Smooth muscle cell (in vitro differentiated cells): Measurements from ENCODE around the gene TCF3. TPM values are rescaled to one million over a fixed set of nuclear protein-coding genes. Genes with fewer than 3 reads are reported as not detected.

Experiments
- DNase-seq: peaks from one replicate; lab custom pipeline; 2025; ENCODE audit not compliant: unreplicated experiment; lab: John Stamatoyannopoulos, UW
- H2AFZ ChIP-seq: fragments of 200-600 bp; sonication (generic); 2 replicates; pipeline ENCODE4 v1.6.0; 2016; ENCODE audit warnings: antibody characterized with exemption, low read depth, mild to moderate bottlenecking
- H3F3A ChIP-seq: fragments of 200-600 bp; sonication (generic); 2 replicates; pipeline ENCODE4 v1.6.0; 2017; ENCODE audit warnings: antibody characterized with exemption, low read depth
- H3K27ac ChIP-seq: fragments of 200-600 bp; sonication (generic); 2 replicates; pipeline ENCODE4 v1.5.1; 2016; ENCODE audit warnings: low read depth, mild to moderate bottlenecking
- H3K27me3 ChIP-seq: fragments of 200-600 bp; sonication (generic); 2 replicates; pipeline ENCODE4 v1.6.1; 2016; ENCODE audit warnings: low read depth, mild to moderate bottlenecking
- H3K36me3 ChIP-seq: fragments of 200-600 bp; sonication (generic); 2 replicates; pipeline ENCODE4 v1.5.1; 2016; ENCODE audit warnings: low read depth
- H3K4me1 ChIP-seq: fragments of 200-600 bp; sonication (generic); 2 replicates; pipeline ENCODE4 v1.5.1; 2016; ENCODE audit warnings: low read depth
- H3K4me2 ChIP-seq: fragments of 200-600 bp; sonication (generic); 2 replicates; pipeline ENCODE4 v1.6.0; 2016; ENCODE audit warnings: mild to moderate bottlenecking
- H3K4me3 ChIP-seq: fragments of 200-600 bp; sonication (generic); 2 replicates; pipeline ENCODE4 v1.5.1; 2016; ENCODE audit warnings: mild to moderate bottlenecking
- H3K79me2 ChIP-seq: fragments of 200-600 bp; sonication (generic); 2 replicates; pipeline ENCODE4 v1.6.0; 2016; ENCODE audit warnings: low read depth, mild to moderate bottlenecking
- H3K9ac ChIP-seq: fragments of 200-600 bp; sonication (generic); 2 replicates; pipeline ENCODE4 v1.6.0; 2016; ENCODE audit warnings: low read depth
- H3K9me3 ChIP-seq: fragments of 200-600 bp; sonication (generic); replicated peaks from 2 replicates; pipeline ENCODE4 v1.5.1; 2016; ENCODE audit warnings: low read depth
- H4K20me1 ChIP-seq: fragments of 200-600 bp; sonication (generic); 2 replicates; pipeline ENCODE4 v1.6.0; 2016; ENCODE audit warnings: low read depth
- CTCF ChIP-seq: fragments of 200-600 bp; sonication (generic); IDR thresholded peaks from 2 replicates; pipeline ENCODE4 v1.5.1; 2017; ENCODE audit warnings: borderline replicate concordance, mild to moderate bottlenecking, antibody characterized with exemption; ENCODE audit not compliant: insufficient read depth, poor library complexity, severe bottlenecking
- WGBS: methylation state at CpG from one replicate; pipeline ENCODE4 v1.1.7; 2016; ENCODE audit warnings: low lambda C conversion rate; 5-methylcytosine and 5-hydroxymethylcytosine counted together
- polyA plus RNA-seq: library from polyadenylated mRNA; unstranded; fragments of >200 nt; fragmentation: Nextera tagmentation; extraction: Ambion mirVana; gene quantifications from 2 replicates; pipeline ENCODE4 v1.2.1, GENCODE V29; 2016
- total RNA-seq: library from RNA; depleted of rRNA; stranded (reverse); fragments of >200 nt; gene quantifications from 2 replicates; pipeline ENCODE4 v1.2.3, GENCODE V29; 2014

Gene TCF3
- total and polyA plus RNA-seq, 2 experiments from 2014 or later, result 89.0 to 150 TPM

DNA sequence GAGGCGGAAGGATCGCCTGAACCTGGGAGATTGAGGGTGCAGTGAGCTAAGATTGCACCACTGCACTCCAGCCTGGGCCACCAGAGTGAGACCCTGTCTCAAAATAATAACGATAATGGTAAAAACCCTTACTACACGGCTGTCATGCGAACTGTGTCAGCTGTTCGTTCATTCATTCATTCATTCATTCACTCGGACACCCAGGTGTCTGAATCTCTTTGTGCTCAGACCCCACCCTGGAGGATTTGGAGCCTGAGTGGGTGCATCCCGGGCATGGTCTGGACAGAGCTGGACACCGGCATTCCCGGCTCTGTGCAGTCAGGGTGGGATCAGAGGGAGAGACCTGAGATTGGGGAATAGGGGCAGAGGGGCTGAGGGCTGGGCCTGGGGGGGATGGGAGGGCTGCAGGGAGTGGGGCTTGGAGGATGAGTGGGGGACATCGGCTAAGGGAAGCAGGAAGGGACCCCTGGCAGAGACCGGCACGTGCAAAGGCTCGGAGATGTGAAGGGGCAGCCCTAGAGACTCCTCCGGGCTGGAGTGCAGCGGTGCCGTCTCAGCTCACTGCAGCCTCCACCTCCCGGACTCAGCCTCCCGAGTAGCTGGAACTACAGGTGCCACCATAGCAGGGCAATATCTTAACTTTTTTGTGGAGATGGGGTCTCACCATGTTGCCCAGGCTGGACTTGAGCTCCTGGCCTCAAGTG lies 31.6 kb upstream of the TCF3 start:
- Histone ChIP-seq H3K4me3 (no peak overlapping the region), H3F3A (no peaks in the 10 kb centered on the region), H3K27me3 (peaks cover 30% of the 10 kb centered on the region), H4K20me1 (no peaks in the 10 kb centered on the region), H3K4me1 (no peaks in the 10 kb centered on the region), H3K9me3 (no peaks in the 10 kb centered on the region), H3K9ac (no peak overlapping the region), H3K79me2 (no peaks in the 10 kb centered on the region), H2AFZ (no peak overlapping the region), H3K27ac (no peak overlapping the region), H3K4me2 (no peak overlapping the region), H3K36me3 (no peaks in the 10 kb centered on the region)
- no peak for DNase-seq
- WGBS, result 82% methylated on average over 18 of the region's 19 CpGs
- TF ChIP-seq CTCF, result no peak

DNA sequence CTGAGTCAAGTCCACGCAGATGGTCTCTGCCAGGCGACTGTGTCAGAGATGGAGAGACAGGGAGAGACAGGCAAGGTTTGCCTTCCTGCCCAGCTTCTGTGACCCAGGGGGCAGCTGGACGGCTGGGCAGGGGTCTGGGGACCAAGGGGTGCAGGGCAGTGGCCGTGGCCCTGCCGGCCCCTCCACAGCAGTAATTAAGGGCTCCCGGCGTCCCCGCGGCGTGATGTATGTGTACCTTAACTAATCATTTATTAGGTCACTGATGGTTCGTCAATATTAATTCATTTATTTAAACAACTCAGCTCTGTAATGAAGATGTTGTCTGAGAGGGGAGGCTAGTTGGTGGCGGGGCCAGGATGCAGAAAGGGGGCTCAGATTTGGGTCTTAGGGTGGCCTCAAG lies 28.6 kb upstream of the TCF3 start:
- WGBS, result 94% methylated on average over 12 of the region's 12 CpGs
- H3K9ac ChIP-seq, result no peak overlapping the region

GRCh38 chr19:1678073-1678472 lies 25.7 kb upstream of the TCF3 start:
- WGBS, result 80% methylated on average over 1 of the region's 2 CpGs

More for the DNA sequence above, 28.6 kb upstream of the TCF3 start:
- peaks cover 52% of the 10 kb centered on the region for H3K27me3 ChIP-seq
- H3K4me2 ChIP-seq, result no peak overlapping the region
- no peak overlapping the region for H3K4me3 ChIP-seq
- H3K4me1 ChIP-seq, result no peaks in the 10 kb centered on the region
- no peaks in the 10 kb centered on the region for H3K36me3 ChIP-seq
- no peaks in the 10 kb centered on the region for H4K20me1 ChIP-seq
- TF ChIP-seq CTCF, result no peak
- H3K9me3 ChIP-seq, result no peaks in the 10 kb centered on the region
- no peaks in the 10 kb centered on the region for H3K79me2 ChIP-seq
- DNase-seq, result no peak
- H3K27ac ChIP-seq, result no peak overlapping the region
- H3F3A ChIP-seq, result no peaks in the 10 kb centered on the region
- no peak overlapping the region for H2AFZ ChIP-seq

More at GRCh38 chr19:1678073-1678472, 25.7 kb upstream of the TCF3 start:
- Histone ChIP-seq H3F3A (no peaks in the 10 kb centered on the region), H3K4me2 (no peak overlapping the region), H3K4me1 (no peaks in the 10 kb centered on the region), H3K36me3 (no peaks in the 10 kb centered on the region), H3K27ac (no peak overlapping the region), H4K20me1 (no peaks in the 10 kb centered on the region), H3K9me3 (no peaks in the 10 kb centered on the region), H3K4me3 (no peak overlapping the region), H2AFZ (no peak overlapping the region), H3K9ac (no peak overlapping the region), H3K79me2 (no peaks in the 10 kb centered on the region), H3K27me3 (peaks cover 48% of the 10 kb centered on the region)
- TF ChIP-seq CTCF, result no peak
- DNase-seq, result no peak
